Muscle layer of duodenum (tissue), 2 donors: ENCODE data around the gene PDE9A.

ENCODE experiments used
- H3K27ac ChIP-seq: one replicate; pipeline ENCODE4 v1.7.0; 2013; ENCODE audit warnings: mild to moderate bottlenecking, low read length
- H3K27me3 ChIP-seq: one replicate; pipeline ENCODE4 v1.7.0; 2013; ENCODE audit warnings: low read depth, mild to moderate bottlenecking, control low read depth, low read length
- H3K36me3 ChIP-seq, 2 donors: one replicate each; pipeline ENCODE4 v1.7.0; 2013; ENCODE audit warnings: low read length in 2 of 2, control low read depth in 1 of 2, mild to moderate bottlenecking in 1 of 2; ENCODE audit not compliant: insufficient read depth in 2 of 2, control insufficient read depth in 1 of 2
- H3K4me1 ChIP-seq, 2 donors: one replicate each; pipeline ENCODE4 v1.7.0; 2013; ENCODE audit warnings: low read length in 2 of 2, mild to moderate bottlenecking in 2 of 2, control low read depth in 1 of 2, moderate library complexity in 1 of 2; ENCODE audit not compliant: insufficient read depth in 2 of 2, control insufficient read depth in 1 of 2
- H3K4me3 ChIP-seq, 2 donors: one replicate each; pipeline ENCODE4 v1.7.0; 2013; ENCODE audit warnings: low read length in 2 of 2, low read depth in 1 of 2, mild to moderate bottlenecking in 1 of 2
- H3K9me3 ChIP-seq, 2 donors: one replicate each; pipeline ENCODE4 v1.7.0; 2013; ENCODE audit warnings: low read length in 2 of 2, control low read depth in 1 of 2, mild to moderate bottlenecking in 1 of 2; ENCODE audit not compliant: control insufficient read depth in 1 of 2
- donor health status: healthy.

The PDE9A gene

DNA sequence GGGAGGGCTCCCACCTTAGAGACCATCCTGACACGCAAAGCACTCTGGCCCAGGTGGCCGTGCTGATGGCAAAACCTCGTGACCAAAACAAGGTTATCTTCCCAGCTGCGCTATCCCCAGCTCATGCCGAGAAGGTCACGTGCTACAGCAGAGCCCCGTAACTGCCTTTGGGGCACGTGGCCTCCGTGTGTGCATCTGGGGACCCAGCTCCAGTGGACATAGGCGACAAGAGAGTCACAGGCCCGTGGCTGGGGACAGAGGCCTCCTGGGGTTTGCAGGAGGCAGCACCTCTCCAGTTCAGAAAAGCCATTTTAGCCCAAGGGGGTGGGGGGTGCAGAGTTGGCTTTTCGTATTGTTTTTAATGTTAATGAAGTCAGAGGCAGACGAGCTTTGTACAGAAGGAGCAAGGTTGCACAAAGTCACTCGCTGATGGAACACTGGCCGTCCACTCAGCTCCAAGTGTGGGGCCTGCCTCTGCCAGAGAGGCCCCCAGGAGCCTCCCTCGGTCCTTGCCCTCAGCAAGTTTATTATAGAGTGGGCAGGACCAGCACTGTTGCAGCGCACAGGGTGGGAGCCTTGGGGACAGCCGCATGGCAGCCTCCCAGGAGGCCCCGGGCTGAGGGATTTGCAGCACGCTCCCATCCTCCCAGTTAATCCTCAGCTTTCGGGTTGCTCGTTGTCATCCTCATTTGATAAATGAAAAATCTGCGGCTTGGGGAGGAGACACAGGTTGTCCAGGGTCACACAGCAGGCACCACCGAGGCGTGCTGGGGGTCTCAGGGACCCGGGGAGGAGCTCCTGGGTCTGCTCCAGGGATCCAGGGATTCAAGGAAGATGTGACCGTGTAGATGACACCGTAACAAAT, 8.0 kb upstream of the PDE9A start:
- no peak overlapping the region for H3K27ac ChIP-seq
- no peaks in the 10 kb centered on the region for H3K9me3 ChIP-seq
- no peaks in the 10 kb centered on the region for H3K27me3 ChIP-seq
- H3K4me1 ChIP-seq: peaks cover 10 to 16% of the 10 kb centered on the region in 2 donors
- no peaks in the 10 kb centered on the region for H3K36me3 ChIP-seq
- H3K4me3 ChIP-seq: no peak overlapping the region

GRCh38 chr21:42646076-42646825, 7.2 kb upstream of the PDE9A start:
- Histone ChIP-seq H3K27me3 (no peaks in the 10 kb centered on the region), H3K4me3 (no peak overlapping the region), H3K9me3 (no peaks in the 10 kb centered on the region), H3K36me3 (no peaks in the 10 kb centered on the region), H3K4me1 (peaks cover 5 to 12% of the 10 kb centered on the region in 2 donors), H3K27ac (no peak overlapping the region)

DNA sequence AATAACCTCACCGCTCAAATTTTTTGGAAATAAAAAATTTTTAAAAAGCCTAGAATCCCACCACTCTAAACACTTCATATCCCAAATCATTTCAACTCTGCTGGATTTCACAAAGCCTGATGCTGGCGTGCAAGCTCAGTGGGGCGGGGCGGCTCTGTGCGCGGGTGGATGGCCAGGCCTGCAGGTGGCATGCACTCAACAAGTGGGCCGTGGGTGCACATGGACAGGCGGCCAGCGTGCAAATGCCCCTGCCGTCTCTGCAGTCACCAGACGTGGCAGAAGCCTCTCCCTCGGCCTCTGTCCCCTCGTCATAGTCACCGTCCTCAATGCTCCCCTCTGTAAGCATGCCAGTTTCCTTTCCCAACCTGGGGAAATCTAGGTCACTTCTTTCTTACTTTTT, 6.6 kb upstream of the PDE9A start:
- Histone ChIP-seq H3K27ac (no peak overlapping the region), H3K36me3 (no peaks in the 10 kb centered on the region), H3K9me3 (no peaks in the 10 kb centered on the region), H3K4me1 (peaks cover 0 to 6% of the 10 kb centered on the region in 2 donors), H3K27me3 (no peaks in the 10 kb centered on the region), H3K4me3 (no peak overlapping the region)

- no peak overlapping the region for H3K27ac ChIP-seq
- peaks cover 0 to 18% of the 10 kb centered on the region in 2 donors for H3K4me1 ChIP-seq
- H3K9me3 ChIP-seq: no peaks in the 10 kb centered on the region
- H3K4me3 ChIP-seq: no peak overlapping the region
- H3K27me3 ChIP-seq: no peaks in the 10 kb centered on the region
- no peaks in the 10 kb centered on the region for H3K36me3 ChIP-seq
These were observed 4.8 kb upstream of the PDE9A start for GRCh38 chr21:42648606-42649005.

DNA sequence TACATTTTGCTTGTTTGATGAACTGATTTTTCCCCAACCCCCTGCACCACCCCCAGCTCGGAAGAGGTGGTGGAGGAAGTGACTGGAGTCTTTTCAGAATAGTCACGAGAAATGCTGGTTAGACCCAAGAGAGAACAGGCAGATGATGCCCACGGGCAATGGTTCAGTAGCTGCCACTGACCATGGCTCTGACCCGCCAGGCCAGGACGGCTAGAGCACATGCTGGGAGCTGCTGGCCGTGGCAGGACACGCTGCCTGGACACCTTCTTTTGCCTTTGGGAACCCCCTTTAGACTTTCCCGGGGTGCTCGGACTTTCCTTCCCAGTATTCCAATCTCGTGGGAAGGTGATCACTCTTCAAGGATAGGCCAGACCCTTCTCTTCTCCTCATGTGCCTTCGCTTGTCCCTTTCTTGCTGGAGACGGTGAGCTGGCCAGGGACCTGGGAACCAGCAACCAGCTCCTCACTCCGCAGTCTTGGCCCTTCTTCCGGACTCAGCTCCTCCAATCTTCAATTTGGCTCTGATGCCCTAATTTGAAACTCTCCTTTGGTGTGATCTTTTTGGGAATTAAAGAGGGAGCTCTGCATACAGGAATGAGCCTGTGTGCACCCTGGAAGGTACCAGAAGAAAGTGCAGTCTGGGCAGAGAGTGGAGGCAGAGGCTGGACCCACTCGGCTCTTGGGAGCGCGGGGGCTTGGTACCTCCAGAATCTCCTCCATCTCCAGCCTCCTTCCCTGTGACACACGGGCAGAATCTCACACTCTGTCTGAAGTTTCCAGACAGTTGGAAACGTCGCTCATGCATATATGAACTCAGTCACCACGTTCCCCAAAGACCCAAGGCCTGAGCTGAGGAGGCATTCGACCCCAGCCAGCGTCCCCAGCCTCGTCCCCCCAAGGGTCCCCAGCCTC, 4.0 kb upstream of the PDE9A start:
- Histone ChIP-seq H3K27me3 (no peaks in the 10 kb centered on the region), H3K27ac (no peak overlapping the region), H3K36me3 (no peaks in the 10 kb centered on the region), H3K4me3 (no peak overlapping the region), H3K4me1 (peaks cover 0 to 16% of the 10 kb centered on the region in 2 donors), H3K9me3 (no peaks in the 10 kb centered on the region)

GRCh38 chr21:42650033-42650370, 3.4 kb upstream of the PDE9A start:
- H3K27me3 ChIP-seq: peaks cover 5% of the 10 kb centered on the region
- H3K9me3 ChIP-seq: no peaks in the 10 kb centered on the region
- H3K4me1 ChIP-seq: peaks cover 3 to 20% of the 10 kb centered on the region in 2 donors
- H3K4me3 ChIP-seq: no peak overlapping the region
- H3K36me3 ChIP-seq: no peaks in the 10 kb centered on the region
- H3K27ac ChIP-seq: no peak overlapping the region

- H3K4me1 ChIP-seq: peaks cover 6 to 26% of the 10 kb centered on the region in 2 donors
These were observed 2.7 kb upstream of the PDE9A start for GRCh38 chr21:42650441-42651421.

GRCh38 chr21:42651515-42652401, 1.7 kb upstream of the PDE9A start:
- Histone ChIP-seq H3K4me1 (peaks cover 6 to 36% of the 10 kb centered on the region in 2 donors), H3K36me3 (no peaks in the 10 kb centered on the region), H3K4me3 (no peak overlapping the region), H3K9me3 (no peaks in the 10 kb centered on the region), H3K27ac (no peak overlapping the region), H3K27me3 (peaks cover 14% of the 10 kb centered on the region)

More at GRCh38 chr21:42650441-42651421, 2.7 kb upstream of the PDE9A start:
- no peak overlapping the region for H3K27ac ChIP-seq
- H3K9me3 ChIP-seq: no peaks in the 10 kb centered on the region
- H3K4me3 ChIP-seq: no peak overlapping the region
- peaks cover 13% of the 10 kb centered on the region for H3K27me3 ChIP-seq
- H3K36me3 ChIP-seq: no peaks in the 10 kb centered on the region

DNA sequence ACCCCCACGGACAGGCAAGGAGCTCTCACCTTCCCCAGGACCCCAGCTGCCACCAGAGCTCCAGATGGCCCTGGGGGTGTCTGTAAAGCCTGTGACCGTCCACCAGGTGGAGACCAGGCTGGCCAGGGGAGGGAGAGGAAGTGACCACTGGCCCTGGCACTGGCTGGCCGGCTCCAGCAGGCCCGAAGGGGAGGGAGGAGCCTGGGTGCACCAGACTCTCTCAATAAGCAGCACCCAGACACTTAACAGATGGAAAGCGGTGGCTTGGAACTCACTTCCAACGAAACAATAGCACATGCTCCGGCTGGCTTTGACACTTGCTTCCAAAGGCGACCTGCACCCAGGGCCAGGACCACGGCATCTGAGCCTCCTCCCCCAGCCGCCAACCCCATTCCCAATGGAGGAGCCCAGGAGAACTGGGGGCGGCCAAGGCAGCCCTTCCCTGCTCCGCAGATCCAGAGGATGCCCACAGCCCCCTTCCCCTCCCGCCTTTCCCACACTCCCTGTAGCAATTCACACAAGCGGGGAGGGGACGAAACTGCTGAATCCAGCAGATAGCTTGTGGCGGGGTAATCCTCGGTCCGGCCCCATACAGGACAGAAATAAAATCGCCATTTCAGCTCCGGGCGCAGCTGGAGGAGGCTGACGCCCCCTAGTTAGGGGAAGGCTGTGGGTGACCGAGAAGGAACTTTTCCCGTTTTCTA, 742 bp upstream of the PDE9A start:
- Histone ChIP-seq H3K4me3 (peak overlapping the region; percentile 39 to 66), H3K9me3 (no peaks in the 10 kb centered on the region), H3K36me3 (no peaks in the 10 kb centered on the region), H3K27ac (no peak overlapping the region), H3K27me3 (peaks cover 14% of the 10 kb centered on the region), H3K4me1 (peaks cover 6 to 46% of the 10 kb centered on the region in 2 donors)
